GM12892 (cell line): Measurements from ENCODE around the gene CAMTA1.
"Not testable (repeated sequence)": the region's sequence is repeated elsewhere in the genome, so short reads cannot be mapped to it uniquely, and the experiment has no call there.

ENCODE experiments used
- POLR2A ChIP-seq: IDR thresholded peaks from 2 replicates; pipeline ENCODE4 v1.6.1; 2011; ENCODE audit warnings: low read depth, low read length, control low read depth
- POLR2AphosphoS5 ChIP-seq: IDR thresholded peaks from 2 replicates; pipeline ENCODE4 v1.6.1; 2011; ENCODE audit warnings: low read depth, low read length, control low read depth
- TAF1 ChIP-seq: IDR thresholded peaks from 2 replicates; pipeline ENCODE4 v1.6.1; 2011; ENCODE audit warnings: low read depth, mild to moderate bottlenecking, control low read depth, low read length, borderline replicate concordance

- TF ChIP-seq POLR2A, POLR2AphosphoS5, TAF1: not testable (repeated sequence)
Measured at GRCh38 chr1:7330726-7331125, 545.5 kb downstream of the CAMTA1 start.
